Tibial nerve (tissue), 4 donors: Measurements from ENCODE around the gene PSAPL1.

Source experiments
- EP300 ChIP-seq, 2 donors: sonication (generic); formaldehyde crosslinking; IDR thresholded peaks; one replicate each; pipeline ENCODE4 v1.6.1; 2017; ENCODE audit warnings: antibody characterized with exemption in 2 of 2, mild to moderate bottlenecking in 1 of 2
- POLR2A ChIP-seq, 2 donors: fragments of 450-650 bp; IDR thresholded peaks; one replicate each; pipeline ENCODE4 v1.6.1; 2017; ENCODE audit warnings: antibody characterized with exemption in 2 of 2, mild to moderate bottlenecking in 2 of 2, moderate library complexity in 2 of 2
- TF ChIP-seq, protein P1 (sequence below), 5 experiments: fragments of 200-600 bp in 3 of 5; fragments of 450-650 bp in 2 of 5; sonication (generic) in 3 of 5; IDR thresholded peaks; one replicate each; pipeline ENCODE4 v1.5.1; 2016 to 2019; ENCODE audit warnings: antibody characterized with exemption in 5 of 5, mild to moderate bottlenecking in 3 of 5, moderate library complexity in 2 of 5

GRCh38 chr4:7411491-7411890 is 23.2 kb downstream of the PSAPL1 start:
- TF ChIP-seq, protein P1, sequence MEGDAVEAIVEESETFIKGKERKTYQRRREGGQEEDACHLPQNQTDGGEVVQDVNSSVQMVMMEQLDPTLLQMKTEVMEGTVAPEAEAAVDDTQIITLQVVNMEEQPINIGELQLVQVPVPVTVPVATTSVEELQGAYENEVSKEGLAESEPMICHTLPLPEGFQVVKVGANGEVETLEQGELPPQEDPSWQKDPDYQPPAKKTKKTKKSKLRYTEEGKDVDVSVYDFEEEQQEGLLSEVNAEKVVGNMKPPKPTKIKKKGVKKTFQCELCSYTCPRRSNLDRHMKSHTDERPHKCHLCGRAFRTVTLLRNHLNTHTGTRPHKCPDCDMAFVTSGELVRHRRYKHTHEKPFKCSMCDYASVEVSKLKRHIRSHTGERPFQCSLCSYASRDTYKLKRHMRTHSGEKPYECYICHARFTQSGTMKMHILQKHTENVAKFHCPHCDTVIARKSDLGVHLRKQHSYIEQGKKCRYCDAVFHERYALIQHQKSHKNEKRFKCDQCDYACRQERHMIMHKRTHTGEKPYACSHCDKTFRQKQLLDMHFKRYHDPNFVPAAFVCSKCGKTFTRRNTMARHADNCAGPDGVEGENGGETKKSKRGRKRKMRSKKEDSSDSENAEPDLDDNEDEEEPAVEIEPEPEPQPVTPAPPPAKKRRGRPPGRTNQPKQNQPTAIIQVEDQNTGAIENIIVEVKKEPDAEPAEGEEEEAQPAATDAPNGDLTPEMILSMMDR (IDR thresholded peaks at IDR 0.05): no peak
- TF ChIP-seq POLR2A (IDR thresholded peaks at IDR 0.05) (no peak), EP300 (IDR thresholded peaks at IDR 0.05) (no peak)
